ENCODE data around the gene EPB41L4A.

- TF ChIP-seq CTCF (IDR thresholded peaks at IDR 0.05) (no peak), POLR2A (IDR thresholded peaks at IDR 0.05) (no peak)
These were observed 79.3 kb downstream of the EPB41L4A start for GRCh38 chr5:112339761-112340160.

Measured in breast epithelium (tissue), 3 donors.